Adrenal gland (tissue), 12 donors: Measurements from ENCODE around the gene HSDL2. TPM values are rescaled to one million over a fixed set of nuclear protein-coding genes. Genes with fewer than 3 reads are reported as not detected.
A peak's percentile ranks its signal among the peaks of the same experiment; 100 is the strongest.

ENCODE experiments used
- DNase-seq, 7 donors: peaks; one replicate each; pipeline ENCODE4 v3.0.0-alpha.2; 2019 to 2020
- H3K27ac ChIP-seq, 5 donors: fragments of 200-600 bp; sonication (generic) in 4 of 5; 1 replicate in 3 of 5; 2 replicates in 2 of 5; pipeline versions ENCODE4 v1.5.1 to v1.8.0; 2016 to 2020; ENCODE audit warnings: mild to moderate bottlenecking in 1 of 5
- H3K27me3 ChIP-seq: fragments of 200-600 bp; 2 replicates; pipeline ENCODE4 v1.8.0; 2021
- H3K36me3 ChIP-seq, 2 donors: fragments of 200-600 bp; replicated peaks in 1 of 2; 1 replicate in 1 of 2; 2 replicates in 1 of 2; pipeline versions ENCODE4 v1.5.1 to v1.8.0; 2018 to 2022
- H3K4me1 ChIP-seq, 2 donors: fragments of 200-600 bp; replicated peaks in 1 of 2; 1 replicate in 1 of 2; 2 replicates in 1 of 2; pipeline versions ENCODE4 v1.5.1 to v1.8.0; 2018 to 2021
- H3K4me3 ChIP-seq, 4 donors: fragments of 200-600 bp; sonication (generic) in 3 of 4; one replicate each; pipeline ENCODE4 v1.5.1; 2016 to 2018
- H3K9me3 ChIP-seq, 3 donors: fragments of 200-600 bp; sonication (generic) in 1 of 3; replicated peaks in 1 of 3; 1 replicate in 2 of 3; 2 replicates in 1 of 3; pipeline versions ENCODE4 v1.5.1 to v1.8.0; 2016 to 2021
- CTCF ChIP-seq, 6 experiments: fragments of 450-650 bp in 4 of 6; fragments of 200-600 bp in 2 of 6; sonication (generic) in 1 of 6; IDR thresholded peaks; 1 replicate in 5 of 6; 2 replicates in 1 of 6; pipeline versions ENCODE4 v1.5.1 to v1.8.0; 2016 to 2021; ENCODE audit warnings: antibody characterized with exemption in 6 of 6, mild to moderate bottlenecking in 2 of 6, moderate library complexity in 1 of 6
- POLR2A ChIP-seq, 2 donors: fragments of 450-650 bp; IDR thresholded peaks; one replicate each; pipeline ENCODE4 v1.6.1; 2017; ENCODE audit warnings: antibody characterized with exemption in 2 of 2, mild to moderate bottlenecking in 2 of 2, moderate library complexity in 1 of 2
- WGBS, 4 donors: extraction: QIAGEN DNeasy Blood & Tissue Kit in 2 of 4; methylation state at CpG; one replicate each; pipeline versions ENCODE4 v1.1.5 to v1.1.7; 2013 to 2017; 5-methylcytosine and 5-hydroxymethylcytosine counted together
- intact Hi-C, 2 donors: fragments of 100-400 bp; cut with DNase I; formaldehyde crosslinking; loops; one replicate each; pipeline versions ENCODE4 v1.14.1 to v1.15.0; 2022 to 2023
- polyA plus RNA-seq, 3 donors: library from polyadenylated mRNA; stranded (reverse); fragments of 200-250 nt in 2 of 3; fragments of 350-450 nt in 1 of 3; fragmentation: Illumina TruSeq in 1 of 3; extraction: RNeasy Lipid Tissue Mini Kit (QIAGEN cat#74804) in 1 of 3; gene quantifications; one replicate each; pipeline ENCODE4 v1.2.3, GENCODE V29; 2013 to 2014
- total RNA-seq, 9 donors: library from RNA; depleted of rRNA in 4 of 9; stranded (reverse); fragments of >200 nt in 4 of 9; fragments of 120-200 nt in 1 of 9; fragmentation: NEBNext Ultra II Directional in 1 of 9; extraction: Animal tissue kit (Norgen Biotek cat#: 25700) in 1 of 9; gene quantifications; one replicate each; pipeline versions ENCODE4 v1.1.0 to v1.2.4, GENCODE V29; 2013 to 2023
- donor health status: healthy with polysubstance abuse.
- donor health status: Bipolar disorder and iron deficiency.
- donor health status: DM: yes; HTN: yes; CAD: no.
- donor health status: DM: no; HTN: no; CAD: no.
- donor health status: DM: no; HTN: no; CAD: no.
- donor health status: DM: yes; HTN: yes; CAD: no.

Gene HSDL2
- total and polyA plus RNA-seq, 12 donors, result 43.8 to 127 (median 85.2) TPM

- no peak for DNase-seq
- Histone ChIP-seq H3K27me3 (no peaks in the 10 kb centered on the region), H3K4me3 (peak overlapping the region in 2 of 4 donors; percentile 35 to 51), H3K36me3 (no peaks in the 10 kb centered on the region), H3K27ac (no peak overlapping the region), H3K9me3 (no peaks in the 10 kb centered on the region), H3K4me1 (no peaks in the 10 kb centered on the region)
- 50 to 66% (median 62%) methylated on average over 4 of the region's 4 CpGs for WGBS, 4 donors
- intact Hi-C loops, result no loop called here
- TF ChIP-seq CTCF (IDR thresholded peaks at IDR 0.05) (no peak), POLR2A (IDR thresholded peaks at IDR 0.05) (no peak)
Observed at GRCh38 chr9:112349008-112349333, 30.9 kb upstream of the HSDL2 start.

GRCh38 chr9:112351184-112351583 lies 28.7 kb upstream of the HSDL2 start:
- DNase-seq, result no peak
- Histone ChIP-seq H3K27ac (no peak overlapping the region), H3K27me3 (no peaks in the 10 kb centered on the region), H3K4me3 (no peak overlapping the region), H3K9me3 (no peaks in the 10 kb centered on the region), H3K36me3 (no peaks in the 10 kb centered on the region), H3K4me1 (no peaks in the 10 kb centered on the region)
- intact Hi-C loops, result no loop called here
- TF ChIP-seq POLR2A (IDR thresholded peaks at IDR 0.05) (no peak), CTCF (IDR thresholded peaks at IDR 0.05) (no peak)
- 40 to 47% (median 46%) methylated on average over 3 of the region's 3 CpGs for WGBS, 4 donors

- TF ChIP-seq CTCF (IDR thresholded peaks at IDR 0.05) (no peak), POLR2A (IDR thresholded peaks at IDR 0.05) (no peak)
- 56 to 65% (median 63%) methylated on average over 3 of the region's 3 CpGs for WGBS, 4 donors
- H3K36me3 ChIP-seq, result no peaks in the 10 kb centered on the region
Observed at GRCh38 chr9:112352209-112352608, 27.7 kb upstream of the HSDL2 start.

GRCh38 chr9:112354081-112354743 lies 25.7 kb upstream of the HSDL2 start:
- no peaks in the 10 kb centered on the region for H3K27me3 ChIP-seq
- TF ChIP-seq POLR2A (IDR thresholded peaks at IDR 0.05) (no peak), CTCF (IDR thresholded peaks at IDR 0.05) (no peak)
- H3K4me3 ChIP-seq, result no peak overlapping the region
- intact Hi-C loops, result no loop called here
- H3K4me1 ChIP-seq, result no peaks in the 10 kb centered on the region
- no peak overlapping the region for H3K27ac ChIP-seq
- no peaks in the 10 kb centered on the region for H3K9me3 ChIP-seq
- no peaks in the 10 kb centered on the region for H3K36me3 ChIP-seq
- DNase-seq, result no peak
- WGBS, 4 donors, result 35 to 63% (median 43%) methylated on average over 1 of the region's 1 CpG

More at GRCh38 chr9:112352209-112352608, 27.7 kb upstream of the HSDL2 start:
- no peaks in the 10 kb centered on the region for H3K9me3 ChIP-seq
- H3K27ac ChIP-seq, result no peak overlapping the region
- no peaks in the 10 kb centered on the region for H3K4me1 ChIP-seq
- no peak overlapping the region for H3K4me3 ChIP-seq
- no peaks in the 10 kb centered on the region for H3K27me3 ChIP-seq
- no peak for DNase-seq
- intact Hi-C loops, result no loop called here
